Limb (tissue), 2 donors: ENCODE measurements around the gene SHMT2.

Source experiments
- DNase-seq, 2 donors: peaks; one replicate each; pipeline ENCODE4 v3.0.0-alpha.2; 2016; ENCODE audit errors: extremely low spot score in 2 of 2

Gene SHMT2

DNA sequence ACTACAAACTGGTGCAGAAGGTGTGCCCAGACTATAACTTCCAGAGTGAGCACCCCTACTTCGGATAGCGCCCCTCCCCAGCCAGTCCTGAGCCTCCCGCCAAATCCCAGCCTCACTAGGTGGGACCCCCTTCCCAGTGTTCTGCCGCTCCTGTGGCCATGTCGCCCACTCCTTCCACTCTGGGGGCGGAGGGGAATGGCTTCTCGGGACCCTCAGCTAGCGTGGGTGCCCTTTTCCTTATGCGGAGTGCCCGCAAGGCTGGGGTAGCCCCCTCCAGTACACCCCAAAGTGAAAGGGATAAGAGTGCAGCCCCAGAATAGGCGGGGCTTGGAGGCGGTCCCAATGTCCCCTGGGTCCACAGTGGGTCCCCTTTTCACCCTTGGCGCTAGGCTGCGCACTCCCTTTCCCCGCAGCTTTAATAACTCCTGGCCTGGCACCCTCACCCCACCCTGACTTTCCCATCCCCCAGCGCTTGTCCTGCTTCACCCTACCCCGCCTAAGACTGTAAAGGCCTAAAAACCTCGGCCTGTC lies 3.8 kb upstream of the SHMT2 start:
- no peak for DNase-seq

DNA sequence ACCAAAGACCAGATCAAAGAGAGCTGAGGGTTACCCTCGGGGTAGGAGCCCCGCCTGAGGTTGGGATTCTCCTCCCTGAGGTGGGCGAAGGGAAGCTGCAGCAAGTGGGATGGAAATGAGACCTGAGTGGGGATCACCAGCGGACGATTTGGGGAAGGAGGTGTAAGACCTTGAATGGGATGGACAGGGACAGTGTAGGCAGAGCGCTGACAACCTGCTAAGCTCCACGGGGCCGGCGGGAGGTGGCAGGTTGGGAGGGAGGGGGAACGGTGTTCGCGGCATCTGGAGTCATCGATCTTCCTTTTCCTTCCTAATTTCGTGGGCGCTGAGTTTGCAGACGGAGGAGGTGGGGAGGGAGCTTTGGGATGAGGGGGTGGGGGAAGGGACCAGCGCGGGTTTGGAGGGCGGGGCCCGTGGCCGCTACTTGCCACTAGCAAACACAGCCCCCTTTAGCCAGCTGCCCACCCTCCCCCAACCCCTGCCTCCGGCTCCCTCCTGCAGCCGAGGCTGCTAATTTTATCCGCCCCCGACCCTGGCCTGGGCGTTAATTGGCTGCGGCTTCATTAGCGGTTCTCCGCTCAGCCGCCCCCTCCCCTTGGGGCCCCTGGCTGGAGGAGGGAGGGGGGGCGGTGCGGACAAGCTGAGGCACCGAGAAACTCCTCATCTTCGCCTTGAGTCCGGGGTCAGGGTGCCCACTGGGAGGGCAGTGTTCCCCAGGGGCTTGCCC lies 2.8 kb upstream of the SHMT2 start:
- no peak for DNase-seq

DNA sequence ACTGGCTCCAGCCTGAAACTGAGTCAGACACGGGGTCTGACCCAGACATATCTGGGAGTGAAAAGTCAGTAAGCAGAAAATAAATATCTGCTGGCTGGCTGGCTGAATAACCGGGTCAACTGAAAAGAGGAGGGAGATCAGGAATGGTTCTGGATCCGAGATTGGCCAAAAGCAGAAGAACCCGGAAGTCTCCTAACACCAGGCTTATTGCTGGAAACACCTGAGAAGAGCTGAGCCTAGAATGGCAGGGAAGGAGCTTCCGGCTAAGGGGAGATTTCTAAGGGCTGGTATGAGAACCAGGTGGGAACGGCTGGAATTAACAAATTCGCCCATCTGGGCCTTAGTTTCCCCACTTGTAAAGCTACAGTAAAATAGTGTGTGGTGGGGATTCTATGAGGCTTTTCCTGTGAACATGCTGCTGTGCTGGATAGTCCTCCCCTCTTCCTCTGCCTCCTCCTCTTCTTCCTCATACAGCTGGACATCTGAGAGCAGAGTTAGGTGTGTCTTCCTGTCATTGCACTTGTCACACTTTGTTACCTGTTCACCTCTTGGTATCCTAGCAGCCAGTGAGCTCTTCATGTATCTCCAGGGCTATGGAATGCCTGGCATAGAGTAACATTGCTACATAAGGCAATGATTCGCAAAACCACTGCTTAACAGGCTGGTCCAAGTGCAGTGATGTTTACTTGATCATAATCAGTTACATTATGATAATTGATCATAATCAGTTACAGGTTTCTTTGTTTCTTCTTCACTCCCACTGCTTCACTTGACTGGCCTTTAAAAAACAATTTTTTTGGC lies 2.0 kb upstream of the SHMT2 start:
- DNase-seq = no peak

DNA sequence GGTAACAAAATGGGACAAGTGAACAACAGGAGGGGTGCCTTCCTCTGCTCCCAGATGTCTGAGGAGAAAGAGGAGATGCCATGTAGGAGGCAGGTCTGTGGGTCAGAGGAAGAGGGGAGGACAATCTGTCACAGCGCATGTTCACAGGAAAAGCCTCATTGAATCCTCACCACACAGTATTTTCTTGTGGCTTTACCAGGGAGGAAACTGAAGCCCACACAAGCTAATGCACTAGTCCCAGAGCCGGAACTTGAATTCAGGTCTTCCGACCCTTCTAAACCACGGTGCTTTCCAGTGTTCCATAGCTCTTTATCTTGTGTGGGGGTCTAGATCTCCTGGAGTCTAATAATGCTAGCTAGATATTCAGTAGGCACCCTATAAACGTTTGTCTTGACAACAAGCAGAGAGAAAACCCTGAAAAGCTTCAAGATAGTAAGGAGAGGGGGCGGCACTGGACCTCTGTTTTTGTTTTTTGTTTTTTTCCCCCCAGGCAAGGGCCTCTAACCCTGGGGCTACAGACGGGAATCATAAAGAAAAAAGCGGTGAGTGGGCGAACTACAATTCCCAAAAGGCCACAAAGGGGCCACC lies 371 bp upstream of the SHMT2 start:
- no peak for DNase-seq

DNA sequence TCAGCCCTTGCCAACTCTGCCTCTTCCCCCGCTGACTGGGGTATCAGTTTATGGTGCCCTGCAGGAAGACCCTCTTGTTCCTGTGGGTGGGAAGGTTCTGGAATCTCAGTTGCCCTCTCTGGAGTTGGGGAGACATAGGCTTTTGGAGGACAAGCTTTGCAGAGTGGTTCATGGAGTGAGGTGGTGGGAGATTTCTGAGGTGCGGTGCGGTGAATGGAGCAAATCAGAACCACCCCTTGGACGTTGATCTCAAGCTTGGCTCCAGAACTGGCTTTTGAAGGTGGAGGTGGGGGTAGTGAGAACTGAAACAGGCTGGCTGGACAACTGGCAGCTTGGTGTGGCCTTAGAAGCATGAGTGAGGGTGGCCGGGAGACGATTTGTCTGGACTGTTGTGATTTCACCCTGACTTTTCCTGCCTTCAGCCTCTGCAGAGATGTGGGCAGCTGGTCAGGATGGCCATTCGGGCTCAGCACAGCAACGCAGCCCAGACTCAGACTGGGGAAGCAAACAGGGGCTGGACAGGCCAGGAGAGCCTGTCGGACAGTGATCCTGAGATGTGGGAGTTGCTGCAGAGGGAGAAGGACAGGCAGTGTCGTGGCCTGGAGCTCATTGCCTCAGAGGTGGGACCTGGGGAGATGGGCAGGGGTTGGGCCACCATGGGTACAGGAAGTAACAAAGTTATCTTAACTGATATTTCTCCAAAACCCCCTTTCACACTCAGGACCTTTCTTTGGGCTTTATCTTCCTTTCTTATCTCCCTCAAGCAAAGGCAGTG lies 1.1 kb downstream of the SHMT2 start:
- DNase-seq = no peak

DNA sequence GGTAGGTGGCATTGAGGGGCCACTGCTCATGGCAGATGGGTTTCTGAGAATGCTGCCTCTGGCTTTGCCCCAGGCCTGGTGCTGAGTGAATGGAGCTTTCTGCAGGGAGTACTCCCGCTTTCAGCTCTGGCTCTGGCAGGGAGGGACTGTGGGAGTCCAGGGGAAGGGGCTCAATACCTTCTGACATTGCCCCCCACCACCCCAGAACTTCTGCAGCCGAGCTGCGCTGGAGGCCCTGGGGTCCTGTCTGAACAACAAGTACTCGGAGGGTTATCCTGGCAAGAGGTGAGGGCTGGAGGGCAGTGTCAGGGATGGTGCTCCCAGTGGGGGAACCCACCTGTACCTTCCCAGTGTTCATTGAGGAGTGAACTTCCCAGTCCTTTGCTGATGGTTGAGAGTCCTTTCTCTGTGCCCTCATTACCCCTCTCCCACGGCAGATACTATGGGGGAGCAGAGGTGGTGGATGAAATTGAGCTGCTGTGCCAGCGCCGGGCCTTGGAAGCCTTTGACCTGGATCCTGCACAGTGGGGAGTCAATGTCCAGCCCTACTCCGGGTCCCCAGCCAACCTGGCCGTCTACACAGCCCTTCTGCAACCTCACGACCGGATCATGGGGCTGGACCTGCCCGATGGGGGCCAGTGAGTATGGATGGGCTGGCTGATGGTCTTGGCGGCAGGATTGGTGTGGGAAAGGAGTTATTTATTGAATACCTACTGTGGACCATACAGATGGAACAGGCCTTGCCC lies 1.9 kb downstream of the SHMT2 start:
- DNase-seq = no peak

DNA sequence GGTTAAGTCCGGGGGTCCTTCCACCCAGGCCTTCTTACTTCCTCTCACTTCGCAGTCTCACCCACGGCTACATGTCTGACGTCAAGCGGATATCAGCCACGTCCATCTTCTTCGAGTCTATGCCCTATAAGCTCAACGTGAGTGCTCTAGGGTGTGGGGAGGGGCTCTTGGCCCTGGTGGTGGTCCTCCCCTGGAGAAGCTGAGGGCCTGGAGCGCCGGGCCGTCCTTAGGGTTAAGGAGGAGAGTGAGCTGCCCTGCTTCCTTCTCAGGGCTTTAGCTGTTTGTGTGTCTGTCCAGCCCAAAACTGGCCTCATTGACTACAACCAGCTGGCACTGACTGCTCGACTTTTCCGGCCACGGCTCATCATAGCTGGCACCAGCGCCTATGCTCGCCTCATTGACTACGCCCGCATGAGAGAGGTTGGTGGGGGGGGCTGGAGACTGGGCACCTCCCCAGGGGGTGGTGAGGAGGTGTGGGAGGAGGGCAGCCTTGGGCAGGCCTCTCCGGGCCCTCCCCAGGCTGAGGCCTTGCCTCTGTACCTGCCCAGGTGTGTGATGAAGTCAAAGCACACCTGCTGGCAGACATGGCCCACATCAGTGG lies 2.7 kb downstream of the SHMT2 start:
- no peak for DNase-seq

DNA sequence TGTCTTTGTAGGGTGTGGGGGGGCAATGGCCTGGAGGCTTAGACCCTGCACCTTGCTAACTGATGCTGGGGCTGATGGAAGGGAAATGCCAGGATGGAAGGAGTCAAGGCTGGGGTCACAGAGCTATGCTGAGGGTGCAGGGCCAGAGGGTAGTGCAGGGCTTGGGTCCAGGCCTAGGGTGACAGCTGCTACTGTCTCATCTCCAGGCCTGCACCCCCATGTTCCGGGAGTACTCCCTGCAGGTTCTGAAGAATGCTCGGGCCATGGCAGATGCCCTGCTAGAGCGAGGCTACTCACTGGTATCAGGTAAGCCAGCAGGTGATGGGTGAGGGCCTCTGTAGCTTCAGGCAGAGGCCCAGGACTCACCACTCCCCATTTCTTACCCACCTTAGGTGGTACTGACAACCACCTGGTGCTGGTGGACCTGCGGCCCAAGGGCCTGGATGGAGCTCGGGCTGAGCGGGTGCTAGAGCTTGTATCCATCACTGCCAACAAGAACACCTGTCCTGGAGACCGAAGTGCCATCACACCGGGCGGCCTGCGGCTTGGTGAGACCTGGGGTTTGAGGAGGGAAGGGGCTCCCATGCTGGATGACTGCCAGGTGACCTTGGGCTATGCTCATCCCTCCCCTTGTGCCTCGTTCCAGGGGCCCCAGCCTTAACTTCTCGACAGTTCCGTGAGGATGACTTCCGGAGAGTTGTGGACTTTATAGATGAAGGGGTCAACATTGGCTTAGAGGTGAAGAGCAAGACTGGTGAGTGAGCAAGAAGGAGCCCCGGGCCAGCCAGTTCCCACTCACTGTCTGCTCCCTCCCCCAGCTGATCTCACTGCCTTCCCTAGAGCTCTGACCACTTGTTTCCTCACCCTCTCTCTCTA lies 4.1 kb downstream of the SHMT2 start:
- DNase-seq = no peak

DNA sequence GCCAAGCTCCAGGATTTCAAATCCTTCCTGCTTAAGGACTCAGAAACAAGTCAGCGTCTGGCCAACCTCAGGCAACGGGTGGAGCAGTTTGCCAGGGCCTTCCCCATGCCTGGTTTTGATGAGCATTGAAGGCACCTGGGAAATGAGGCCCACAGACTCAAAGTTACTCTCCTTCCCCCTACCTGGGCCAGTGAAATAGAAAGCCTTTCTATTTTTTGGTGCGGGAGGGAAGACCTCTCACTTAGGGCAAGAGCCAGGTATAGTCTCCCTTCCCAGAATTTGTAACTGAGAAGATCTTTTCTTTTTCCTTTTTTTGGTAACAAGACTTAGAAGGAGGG lies 4.7 kb downstream of the SHMT2 start:
- DNase-seq = no peak

DNA sequence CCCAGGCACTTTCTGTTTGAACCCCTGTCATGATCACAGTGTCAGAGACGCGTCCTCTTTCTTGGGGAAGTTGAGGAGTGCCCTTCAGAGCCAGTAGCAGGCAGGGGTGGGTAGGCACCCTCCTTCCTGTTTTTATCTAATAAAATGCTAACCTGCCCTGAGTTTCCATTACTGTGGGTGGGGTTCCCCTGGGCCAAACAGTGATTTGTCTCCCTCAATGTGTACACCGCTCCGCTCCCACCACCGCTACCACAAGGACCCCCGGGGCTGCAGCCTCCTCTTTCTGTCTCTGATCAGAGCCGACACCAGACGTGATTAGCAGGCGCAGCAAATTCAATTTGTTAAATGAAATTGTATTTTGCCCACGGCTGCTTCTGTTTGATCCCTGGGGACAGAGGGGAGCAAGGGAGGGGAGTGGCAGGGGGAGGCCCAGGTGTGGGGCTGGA lies 5.1 kb downstream of the SHMT2 start:
- DNase-seq = no peak

DNA sequence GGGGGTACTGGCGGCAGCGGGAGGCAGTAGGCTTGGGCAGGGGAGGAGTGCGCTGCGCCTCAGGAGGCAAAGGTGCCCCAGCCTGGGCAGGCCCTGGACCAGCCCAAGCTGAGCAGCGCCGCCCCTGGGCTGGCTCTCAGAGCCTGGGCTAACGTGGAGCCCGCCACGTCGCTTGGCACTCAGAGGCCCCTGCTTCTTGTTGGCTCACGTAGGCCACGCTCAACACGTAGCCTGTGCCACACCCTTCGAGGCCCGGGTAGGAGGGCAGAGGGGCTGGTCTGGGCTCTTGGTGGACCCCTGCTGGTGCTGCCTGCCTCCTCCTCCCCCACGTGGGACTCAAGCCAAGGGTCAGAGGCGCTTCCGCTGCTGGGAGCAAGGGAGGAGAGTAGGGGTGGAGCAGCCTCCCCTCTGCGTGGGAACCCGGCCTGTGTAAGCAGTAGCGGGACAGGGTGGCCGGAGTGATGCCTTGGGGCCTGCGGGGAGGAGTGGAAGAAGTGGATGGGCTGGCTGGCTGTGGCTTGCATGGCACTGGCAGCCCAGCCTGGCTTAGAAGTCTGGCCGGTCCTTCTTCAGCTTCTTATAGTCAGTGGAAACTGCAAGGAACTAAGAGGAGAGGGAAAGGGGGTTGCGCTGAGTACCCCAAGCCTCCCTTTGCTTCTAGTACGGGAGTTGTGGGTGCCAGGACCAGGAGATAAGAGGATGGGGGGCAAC lies 5.7 kb downstream of the SHMT2 start:
- DNase-seq = peak in 1 of 2 donors; percentile 68

DNA sequence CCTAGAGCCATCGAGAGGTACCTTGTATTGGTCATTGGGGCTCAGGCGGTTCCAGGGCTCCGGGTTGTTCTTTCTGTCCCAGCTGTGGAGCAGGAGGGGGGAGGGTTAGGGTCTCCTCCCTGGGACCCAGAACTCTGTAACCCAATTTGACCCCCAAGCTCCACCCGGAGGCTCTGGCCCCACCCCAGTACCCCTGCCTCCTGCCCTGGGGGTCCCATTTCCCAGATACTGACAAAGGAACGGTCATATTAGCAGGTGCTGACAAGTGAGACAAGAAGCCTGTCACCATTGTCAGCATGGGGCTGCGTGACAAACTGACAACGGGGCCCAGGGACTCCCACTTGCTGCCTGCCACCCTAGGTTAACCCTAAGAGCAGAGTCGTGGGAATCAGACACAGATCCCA lies 6.2 kb downstream of the SHMT2 start:
- no peak for DNase-seq

DNA sequence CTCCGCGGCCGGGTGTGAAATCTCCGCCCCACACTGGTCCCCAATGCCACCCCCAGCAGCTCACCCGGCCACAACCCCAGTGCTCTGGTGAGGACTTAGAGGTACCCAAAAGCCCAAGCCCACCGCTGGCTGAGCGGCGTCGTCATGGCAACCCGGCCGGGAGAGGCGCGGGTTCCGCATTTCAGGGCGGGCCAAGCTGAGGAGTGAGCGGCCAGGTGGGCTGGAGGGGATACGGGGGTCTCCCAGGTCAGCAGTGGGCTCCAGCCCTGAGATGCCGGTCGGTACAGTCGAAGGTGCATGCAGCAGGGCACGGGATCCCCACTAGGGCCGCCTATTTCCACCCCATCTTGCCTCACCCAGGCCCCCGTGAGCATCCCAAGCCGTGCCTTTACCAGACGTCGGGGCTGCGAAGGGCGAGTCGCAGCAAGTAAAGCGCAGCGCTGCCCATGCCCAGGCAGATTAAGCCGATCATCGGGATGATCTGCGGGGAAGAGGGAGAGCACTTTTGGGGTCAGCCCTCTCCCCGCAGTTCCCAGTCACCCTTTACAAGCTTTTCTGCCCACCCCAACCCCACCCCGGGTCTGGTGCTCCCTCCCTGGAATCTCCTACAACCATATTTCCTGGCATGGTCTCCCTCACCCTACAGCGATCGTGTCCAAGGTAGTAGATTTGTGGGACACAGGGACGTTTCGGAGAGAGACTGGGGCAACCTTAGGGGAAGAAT lies 6.9 kb downstream of the SHMT2 start:
- peak in 1 of 2 donors; percentile 60 for DNase-seq

DNA sequence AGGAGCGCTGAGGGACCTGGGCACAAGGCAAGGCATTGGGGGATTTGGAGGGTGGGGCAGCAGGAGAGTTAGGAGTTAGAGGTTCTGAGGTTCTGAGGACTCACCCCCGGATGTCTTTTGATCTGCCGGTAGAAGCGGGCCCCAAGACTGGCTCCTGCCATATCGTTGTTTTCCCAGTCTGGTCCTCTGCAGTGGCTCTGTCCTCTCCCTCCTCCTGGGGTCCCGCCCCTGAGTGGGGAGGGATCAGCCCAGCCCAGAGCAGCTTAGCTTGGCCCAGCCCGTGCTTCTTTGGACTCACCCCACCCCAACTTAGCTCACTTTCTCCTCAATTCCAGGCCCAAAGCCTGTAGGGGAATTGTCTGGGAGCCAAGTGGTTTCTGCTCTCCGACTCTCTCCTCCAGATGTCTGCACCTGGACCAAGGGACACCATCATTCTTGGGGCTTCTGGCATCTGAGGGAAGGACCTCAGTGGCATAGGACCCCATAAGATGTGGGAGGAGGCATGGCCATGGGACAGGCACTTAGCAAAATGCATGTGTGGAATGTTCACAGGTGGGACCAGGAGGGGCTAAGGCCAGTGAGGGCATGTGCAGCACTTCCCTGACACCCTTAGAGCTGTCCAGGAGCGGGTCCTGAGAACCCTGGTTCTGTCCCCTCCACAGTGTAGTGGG lies 7.5 kb downstream of the SHMT2 start:
- DNase-seq = peak in 1 of 2 donors; percentile 59

DNA sequence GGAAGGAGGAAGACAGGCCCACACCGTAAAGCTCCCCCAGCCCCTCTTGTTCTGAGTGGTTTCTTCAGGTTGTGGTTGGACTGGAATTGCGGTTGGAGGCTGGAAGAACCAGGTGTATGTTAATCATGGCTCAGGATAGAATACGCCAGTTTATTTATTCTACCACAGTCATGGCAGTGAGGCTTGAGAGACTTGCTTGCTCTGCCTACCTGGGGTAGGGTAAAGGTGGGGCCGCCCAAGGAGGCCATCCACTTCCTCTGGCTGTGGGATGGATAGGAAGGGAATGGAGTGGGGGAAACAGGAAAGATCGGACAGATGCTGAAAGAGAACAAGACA lies 8.1 kb downstream of the SHMT2 start:
- DNase-seq = no peak

DNA sequence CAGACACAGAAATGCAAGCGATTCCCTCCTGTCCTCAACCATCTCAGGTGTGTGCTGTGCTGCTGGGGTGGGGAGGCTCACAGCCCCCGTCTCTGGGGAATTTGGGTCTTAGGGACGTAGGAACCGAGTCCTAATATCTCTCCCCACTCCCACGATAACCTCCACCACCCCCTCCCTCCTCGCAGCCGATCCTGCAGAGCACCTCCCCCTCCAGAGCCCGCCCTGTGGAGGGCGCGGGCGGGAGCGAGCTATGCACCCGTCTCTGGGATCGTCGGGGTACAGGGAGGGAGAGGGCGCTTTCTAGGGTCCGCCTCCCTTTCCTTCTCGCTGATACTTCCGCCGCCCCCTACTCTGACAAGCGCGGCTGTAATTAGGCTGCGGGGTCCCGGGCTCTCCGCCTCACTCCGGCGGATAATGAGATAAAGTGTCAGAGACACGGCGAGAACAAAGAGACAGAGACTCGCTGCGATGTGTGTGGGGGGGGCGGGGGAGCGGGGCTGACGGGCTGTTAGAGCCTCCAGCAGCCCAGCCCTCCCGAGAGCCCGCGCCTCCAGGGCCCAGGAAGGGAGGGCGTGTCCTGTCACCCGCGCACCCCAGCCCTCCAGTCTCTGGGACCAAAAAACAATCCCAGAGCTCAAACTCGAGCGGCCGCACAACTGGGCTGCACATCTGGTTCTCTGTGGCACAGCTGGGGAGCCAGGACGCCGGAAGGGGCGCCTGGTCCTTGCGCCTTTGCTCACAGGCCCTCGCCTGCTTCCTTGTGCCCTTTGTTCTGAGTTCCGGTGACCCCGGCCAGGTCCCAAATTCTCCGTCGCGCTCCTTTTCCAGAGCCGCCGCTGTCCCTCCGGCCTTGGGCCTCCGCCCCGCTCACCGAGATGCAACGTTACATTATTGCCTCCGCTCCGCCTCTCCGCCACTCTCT lies 8.7 kb downstream of the SHMT2 start:
- peak in 1 of 2 donors; percentile 57 for DNase-seq
